K562 (cell line): ENCODE results near the gene CNOT6. TPM values are rescaled to one million over a fixed set of nuclear protein-coding genes. Genes with fewer than 3 reads are reported as not detected.

ENCODE experiments used
- ATAC-seq: fragments of 200-7000 bp; cut with Tn5 transposase; 3 replicates; pipeline ENCODE4 v1.9.1; 2020; ENCODE audit warnings: moderate library complexity
- BruUV-seq: library from RNA; stranded (reverse); fragments of 400-500 nt; replicated peaks from 2 replicates; lab custom pipeline; 2021; lab: Mats Ljungman, UMichigan
- CTCF ChIA-PET: fragments of 300-600 bp; formaldehyde crosslinking; extraction: SDS; loops from one replicate; lab custom pipeline; 2021; ENCODE audit warnings: low intra/inter-chr PET ratio; lab: Yijun Ruan, JAX
- POLR2A ChIA-PET: fragments of 300-600, 350-650 bp; sonication (Branson Sonifier 250); formaldehyde crosslinking; extraction: SDS; loops from one replicate; lab custom pipeline; 2021; ENCODE audit warnings: antibody characterized with exemption, inconsistent platforms; lab: Yijun Ruan, JAX
- DNase-seq, 4 experiments: peaks; one replicate each; pipeline versions ENCODE4 v3.0.0 to v3.0.0-alpha.2; 2011 to 2018; ENCODE audit warnings: low spot score in 3 of 4, mixed read lengths in 3 of 4; ENCODE audit errors: extremely low read depth in 1 of 4
- FAIRE-seq: peaks from 2 replicates; lab custom pipeline; 2011; peaks lifted over from hg19 to GRCh38; lab: Jason Lieb, UNC
- H2AFZ ChIP-seq: 2 replicates; pipeline ENCODE4 v1.6.0; 2011; ENCODE audit warnings: low read depth, low read length, control low read depth, inconsistent platforms
- H3K27ac ChIP-seq: fragments of 200-600 bp; 3 replicates; pipeline ENCODE4 v1.8.0; 2011; ENCODE audit warnings: low read depth, mild to moderate bottlenecking, control low read depth, inconsistent platforms, low read length, moderate library complexity, mixed read lengths; ENCODE audit errors: extremely low read depth
- H3K27me3 ChIP-seq, 2 experiments: fragments of 300-600 bp in 1 of 2; 2 replicates in 1 of 2; 3 replicates in 1 of 2; pipeline versions ENCODE4 v1.6.0 to v1.8.0; 2011; ENCODE audit warnings: inconsistent platforms in 2 of 2, low read length in 2 of 2, mild to moderate bottlenecking in 1 of 2, mixed read lengths in 1 of 2, moderate library complexity in 1 of 2; ENCODE audit not compliant: control insufficient read depth in 2 of 2, insufficient read depth in 2 of 2
- H3K36me3 ChIP-seq: fragments of 300-600 bp; 3 replicates; pipeline ENCODE4 v1.8.0; 2011; ENCODE audit warnings: mild to moderate bottlenecking, low read length, inconsistent platforms; ENCODE audit not compliant: control insufficient read depth, insufficient read depth
- H3K4me1 ChIP-seq, 2 experiments: fragments of 200-600 bp in 1 of 2; replicated peaks in 1 of 2; 2 replicates in 1 of 2; 3 replicates in 1 of 2; pipeline versions ENCODE4 v1.5.1 to v1.8.0; 2011; ENCODE audit warnings: inconsistent platforms in 2 of 2, low read length in 2 of 2, mild to moderate bottlenecking in 1 of 2, mixed read lengths in 1 of 2, moderate library complexity in 1 of 2; ENCODE audit not compliant: control insufficient read depth in 2 of 2, insufficient read depth in 2 of 2
- H3K4me2 ChIP-seq: 2 replicates; pipeline ENCODE4 v1.6.1; 2011; ENCODE audit warnings: low read length, control low read depth, inconsistent platforms, mixed read lengths; ENCODE audit not compliant: insufficient read depth
- H3K4me3 ChIP-seq: fragments of 200-600 bp; sonication (generic), shearing (Covaris generic); 2 replicates; pipeline ENCODE4 v1.5.1; 2016; ENCODE audit warnings: control low read depth, inconsistent platforms
- H3K79me2 ChIP-seq: fragments of 200-600 bp; 3 replicates; pipeline ENCODE4 v1.8.0; 2011; ENCODE audit warnings: low read length, inconsistent platforms; ENCODE audit not compliant: control insufficient read depth, insufficient read depth
- H3K9ac ChIP-seq, 2 experiments: 2 replicates each; pipeline versions ENCODE4 v1.6.0 to v1.6.1; 2011; ENCODE audit warnings: low read depth in 2 of 2, low read length in 2 of 2, control low read depth in 1 of 2, inconsistent platforms in 1 of 2, mild to moderate bottlenecking in 1 of 2, mixed read lengths in 1 of 2; ENCODE audit not compliant: insufficient read depth in 1 of 2
- H3K9me1 ChIP-seq: one replicate; pipeline ENCODE4 v1.6.0; 2011; ENCODE audit warnings: inconsistent platforms, mild to moderate bottlenecking, low read length, moderate library complexity; ENCODE audit not compliant: control insufficient read depth, insufficient read depth
- H3K9me3 ChIP-seq: replicated peaks from 2 replicates; pipeline ENCODE4 v1.5.1; 2011; ENCODE audit warnings: low read depth, low read length, inconsistent platforms; ENCODE audit not compliant: control insufficient read depth, insufficient read depth
- H4K20me1 ChIP-seq: replicated peaks from 2 replicates; pipeline ENCODE4 v1.6.1; 2011; ENCODE audit warnings: low read length, inconsistent platforms, mixed read lengths; ENCODE audit not compliant: control insufficient read depth, insufficient read depth
- ATF3 ChIP-seq, 2 experiments: fragments of 450-650 bp in 1 of 2; sonication (generic) in 1 of 2; formaldehyde crosslinking in 1 of 2; IDR thresholded peaks in 1 of 2; conservative IDR thresholded peaks in 1 of 2; 2 replicates each; pipeline versions ENCODE4 v1.6.1 to v1.8.1; 2016 to 2023; ENCODE audit warnings: mild to moderate bottlenecking in 2 of 2, moderate library complexity in 2 of 2, inconsistent platforms in 1 of 2, missing genetic modification reagents in 1 of 2
- CEBPG ChIP-seq, 3 experiments: fragments of 200-800 bp in 1 of 3; sonication (Bioruptor generic) in 1 of 3; sonication (generic) in 1 of 3; formaldehyde crosslinking in 1 of 3; IDR thresholded peaks in 2 of 3; conservative IDR thresholded peaks in 1 of 3; 2 replicates each; pipeline versions ENCODE4 v1.6.1 to v1.8.0; 2016 to 2022; ENCODE audit warnings: missing compliant biosample characterization in 2 of 3, missing genetic modification characterization in 2 of 3, mild to moderate bottlenecking in 1 of 3, missing genetic modification reagents in 1 of 3
- ESRRA ChIP-seq: fragments of 450-650 bp; IDR thresholded peaks from 2 replicates; pipeline ENCODE4 v1.6.1; 2014; ENCODE audit warnings: low read depth, mild to moderate bottlenecking, moderate library complexity, borderline replicate concordance
- MCM7 ChIP-seq, 2 experiments: fragments of 450-650 bp; IDR thresholded peaks; 2 replicates each; pipeline ENCODE4 v1.6.1; 2016 to 2018
- NUFIP1 ChIP-seq: fragments of 450-650 bp; IDR thresholded peaks from 2 replicates; pipeline ENCODE4 v1.6.1; 2018; ENCODE audit not compliant: partially characterized antibody
- SNAPC5 ChIP-seq: fragments of 250-450 bp; sonication (Bioruptor Pico); IDR thresholded peaks from 2 replicates; pipeline ENCODE4 v1.8.0; 2021; ENCODE audit warnings: moderate library complexity, mild to moderate bottlenecking, inconsistent platforms
- SP1 ChIP-seq: sonication (generic); formaldehyde crosslinking; IDR thresholded peaks from 2 replicates; pipeline ENCODE4 v1.8.1; 2022; ENCODE audit warnings: mild to moderate bottlenecking, missing genetic modification reagents
- ZKSCAN1 ChIP-seq: fragments of 150-350 bp; IDR thresholded peaks from 2 replicates; pipeline ENCODE4 v1.6.1; 2016; ENCODE audit warnings: low read depth, low read length
- WGBS: fragments of 100-300 bp; shearing (Covaris generic); methylation state at CpG from one replicate; pipeline ENCODE4 v1.1.6; 2016; ENCODE audit warnings: low coverage, mixed read lengths; ENCODE audit not compliant: insufficient coverage; ENCODE audit errors: missing lambda C conversion rate; 5-methylcytosine and 5-hydroxymethylcytosine counted together
- in situ Hi-C: fragments of 300-500 bp; cut with MboI; formaldehyde crosslinking; loops from 4 replicates; pipeline ENCODE4 v1.15.0; 2018; ENCODE audit warnings: inconsistent platforms, mixed read lengths
- intact Hi-C: fragments of 100-400 bp; cut with micrococcal nuclease; formaldehyde crosslinking; loops from 2 replicates; pipeline ENCODE4 v1.14.2; 2022
- polyA plus RNA-seq, 8 experiments: library from polyadenylated mRNA; depleted of rRNA in 4 of 8; stranded (reverse) in 5 of 8; unstranded in 3 of 8; fragments of >200 nt; fragmentation: Nextera tagmentation in 2 of 8; fragmentation: Illumina TruSeq in 1 of 8; extraction: Ambion mirVana in 2 of 8; extraction: Trizol in 1 of 8; gene quantifications; 2 replicates each; pipeline versions ENCODE4 v1.2.1 to v1.2.3, GENCODE V29; 2011 to 2014; ENCODE audit warnings: inconsistent platforms in 1 of 8, missing spikeins in 1 of 8
- total RNA-seq, 7 experiments: library from RNA; depleted of rRNA in 6 of 7; stranded (reverse); fragments of >200 nt in 6 of 7; fragmentation: Illumina TruSeq in 2 of 7; extraction: Trizol in 2 of 7; gene quantifications; 2 replicates each; pipeline versions ENCODE4 v1.2.1 to v1.2.3, GENCODE V29; 2011 to 2021; ENCODE audit warnings: low replicate concordance in 1 of 7
- TF ChIP-seq, protein P1 (sequence below), 2 experiments: IDR thresholded peaks; 2 replicates each; pipeline ENCODE4 v1.6.1; 2012; ENCODE audit warnings: improper control_type of control experiment in 2 of 2, low read depth in 2 of 2, low read length in 2 of 2, borderline replicate concordance in 1 of 2
- TF ChIP-seq, protein P2 (sequence below): fragments of 450-650 bp; formaldehyde crosslinking; IDR thresholded peaks from 2 replicates; pipeline ENCODE4 v1.4.0; 2022; ENCODE audit warnings: mild to moderate bottlenecking, moderate library complexity

Gene CNOT6
- total and polyA plus RNA-seq, 9 of the 15 experiments (the other 6 are each of a cell fraction or from before 2014, with no cell fraction given), result 4.9 to 32.4 (median 14.0) TPM

- H3K4me3 ChIP-seq, result no peak overlapping the region
- peaks cover 5% of the 10 kb centered on the region for H3K9me1 ChIP-seq
- in situ Hi-C loops, result no loop called here
- H4K20me1 ChIP-seq, result peaks cover 31% of the 10 kb centered on the region
- H3K4me2 ChIP-seq, result peak overlapping the region; percentile 28; the same call in 1 of the 2 replicates
- H3K27ac ChIP-seq, result no peak overlapping the region; the same call in 2 of the 3 replicates
- H3K79me2 ChIP-seq, result peaks cover 75% of the 10 kb centered on the region
- TF ChIP-seq SP1 (CRISPR knock-in tag) (peak; percentile 25; the same call in 1 of the 2 replicates), ESRRA (no peak), CEBPG (CRISPR knock-in tag; IDR thresholded peaks at IDR 0.05) (peak; percentile 46; the same call in 1 of the 2 replicates), CEBPG (tag; conservative IDR thresholded peaks at IDR 0.05 in 1 of 2, IDR thresholded peaks at IDR 0.05 in 1 of 2) (peak in 1 of 2 experiments; percentile 53; a peak in 1 of 4 replicates), NUFIP1 (no peak), MCM7 (IDR thresholded peaks at IDR 0.05) (no peak), ATF3 (IDR thresholded peaks at IDR 0.05) (peak; percentile 63), ATF3 (CRISPR knock-in tag; conservative IDR thresholded peaks at IDR 0.05) (no peak), ZKSCAN1 (no peak), SNAPC5 (no peak)
- TF ChIP-seq, protein P1, sequence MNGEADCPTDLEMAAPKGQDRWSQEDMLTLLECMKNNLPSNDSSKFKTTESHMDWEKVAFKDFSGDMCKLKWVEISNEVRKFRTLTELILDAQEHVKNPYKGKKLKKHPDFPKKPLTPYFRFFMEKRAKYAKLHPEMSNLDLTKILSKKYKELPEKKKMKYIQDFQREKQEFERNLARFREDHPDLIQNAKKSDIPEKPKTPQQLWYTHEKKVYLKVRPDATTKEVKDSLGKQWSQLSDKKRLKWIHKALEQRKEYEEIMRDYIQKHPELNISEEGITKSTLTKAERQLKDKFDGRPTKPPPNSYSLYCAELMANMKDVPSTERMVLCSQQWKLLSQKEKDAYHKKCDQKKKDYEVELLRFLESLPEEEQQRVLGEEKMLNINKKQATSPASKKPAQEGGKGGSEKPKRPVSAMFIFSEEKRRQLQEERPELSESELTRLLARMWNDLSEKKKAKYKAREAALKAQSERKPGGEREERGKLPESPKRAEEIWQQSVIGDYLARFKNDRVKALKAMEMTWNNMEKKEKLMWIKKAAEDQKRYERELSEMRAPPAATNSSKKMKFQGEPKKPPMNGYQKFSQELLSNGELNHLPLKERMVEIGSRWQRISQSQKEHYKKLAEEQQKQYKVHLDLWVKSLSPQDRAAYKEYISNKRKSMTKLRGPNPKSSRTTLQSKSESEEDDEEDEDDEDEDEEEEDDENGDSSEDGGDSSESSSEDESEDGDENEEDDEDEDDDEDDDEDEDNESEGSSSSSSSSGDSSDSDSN (IDR thresholded peaks at IDR 0.05; ENCODE audit: borderline replicate concordance in 1 of 2, low read depth in 2 of 2, low read length in 2 of 2), result no peak
- TF ChIP-seq, protein P2, sequence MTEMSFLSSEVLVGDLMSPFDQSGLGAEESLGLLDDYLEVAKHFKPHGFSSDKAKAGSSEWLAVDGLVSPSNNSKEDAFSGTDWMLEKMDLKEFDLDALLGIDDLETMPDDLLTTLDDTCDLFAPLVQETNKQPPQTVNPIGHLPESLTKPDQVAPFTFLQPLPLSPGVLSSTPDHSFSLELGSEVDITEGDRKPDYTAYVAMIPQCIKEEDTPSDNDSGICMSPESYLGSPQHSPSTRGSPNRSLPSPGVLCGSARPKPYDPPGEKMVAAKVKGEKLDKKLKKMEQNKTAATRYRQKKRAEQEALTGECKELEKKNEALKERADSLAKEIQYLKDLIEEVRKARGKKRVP, result peak; percentile 61; the same call in 1 of the 2 replicates
- no peaks in the 10 kb centered on the region for H3K27me3 ChIP-seq
- FAIRE-seq (no peak), DNase-seq (no peak), ATAC-seq (no peak)
- H3K36me3 ChIP-seq, result peaks cover 46% of the 10 kb centered on the region
- peaks cover 29 to 40% of the 10 kb centered on the region in 2 experiments for H3K4me1 ChIP-seq
- POLR2A ChIA-PET, result interaction anchor here (1.1 kb wide), 1 partner anchor 27 kb away, joined by 3 read pairs; no protein-coding TSS in a partner anchor
- CTCF ChIA-PET, result no interaction called here
- BruUV-seq, result no TSS peak
- H2AFZ ChIP-seq, result no peak overlapping the region
- WGBS, result 89% methylated on average over 18 of the region's 18 CpGs
- H3K9me3 ChIP-seq, result no peaks in the 10 kb centered on the region
- intact Hi-C loops, result loop anchor here (5.0 kb wide), 1 partner anchor 61 kb away; no protein-coding TSS in a partner anchor
- peak overlapping the region in 1 of 2 experiments; percentile 67; a peak in 1 of 4 replicates for H3K9ac ChIP-seq
These were observed 2.0 kb downstream of the CNOT6 start for GRCh38 chr5:180495991-180496741.
